DMS153 (cell line): ENCODE results near the gene SYNRG.
"Not testable (repeated sequence)": the region's sequence is repeated elsewhere in the genome, so short reads cannot be mapped to it uniquely, and the experiment has no call there.

Experiments used
- DNase-seq: peaks from one replicate; lab custom pipeline; 2025; lab: John Stamatoyannopoulos, UW

SYNRG gene, protein sequence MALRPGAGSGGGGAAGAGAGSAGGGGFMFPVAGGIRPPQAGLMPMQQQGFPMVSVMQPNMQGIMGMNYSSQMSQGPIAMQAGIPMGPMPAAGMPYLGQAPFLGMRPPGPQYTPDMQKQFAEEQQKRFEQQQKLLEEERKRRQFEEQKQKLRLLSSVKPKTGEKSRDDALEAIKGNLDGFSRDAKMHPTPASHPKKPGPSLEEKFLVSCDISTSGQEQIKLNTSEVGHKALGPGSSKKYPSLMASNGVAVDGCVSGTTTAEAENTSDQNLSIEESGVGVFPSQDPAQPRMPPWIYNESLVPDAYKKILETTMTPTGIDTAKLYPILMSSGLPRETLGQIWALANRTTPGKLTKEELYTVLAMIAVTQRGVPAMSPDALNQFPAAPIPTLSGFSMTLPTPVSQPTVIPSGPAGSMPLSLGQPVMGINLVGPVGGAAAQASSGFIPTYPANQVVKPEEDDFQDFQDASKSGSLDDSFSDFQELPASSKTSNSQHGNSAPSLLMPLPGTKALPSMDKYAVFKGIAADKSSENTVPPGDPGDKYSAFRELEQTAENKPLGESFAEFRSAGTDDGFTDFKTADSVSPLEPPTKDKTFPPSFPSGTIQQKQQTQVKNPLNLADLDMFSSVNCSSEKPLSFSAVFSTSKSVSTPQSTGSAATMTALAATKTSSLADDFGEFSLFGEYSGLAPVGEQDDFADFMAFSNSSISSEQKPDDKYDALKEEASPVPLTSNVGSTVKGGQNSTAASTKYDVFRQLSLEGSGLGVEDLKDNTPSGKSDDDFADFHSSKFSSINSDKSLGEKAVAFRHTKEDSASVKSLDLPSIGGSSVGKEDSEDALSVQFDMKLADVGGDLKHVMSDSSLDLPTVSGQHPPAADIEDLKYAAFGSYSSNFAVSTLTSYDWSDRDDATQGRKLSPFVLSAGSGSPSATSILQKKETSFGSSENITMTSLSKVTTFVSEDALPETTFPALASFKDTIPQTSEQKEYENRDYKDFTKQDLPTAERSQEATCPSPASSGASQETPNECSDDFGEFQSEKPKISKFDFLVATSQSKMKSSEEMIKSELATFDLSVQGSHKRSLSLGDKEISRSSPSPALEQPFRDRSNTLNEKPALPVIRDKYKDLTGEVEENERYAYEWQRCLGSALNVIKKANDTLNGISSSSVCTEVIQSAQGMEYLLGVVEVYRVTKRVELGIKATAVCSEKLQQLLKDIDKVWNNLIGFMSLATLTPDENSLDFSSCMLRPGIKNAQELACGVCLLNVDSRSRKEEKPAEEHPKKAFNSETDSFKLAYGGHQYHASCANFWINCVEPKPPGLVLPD (N-terminal part only)

GRCh38 chr17:37609170-37610040 is at the start of gene SYNRG:
SYNRG (minus strand) TSS chr17:37609418; CDS start chr17:37609355, 63 bp downstream.
- DNase-seq: peak; percentile 92

DNA sequence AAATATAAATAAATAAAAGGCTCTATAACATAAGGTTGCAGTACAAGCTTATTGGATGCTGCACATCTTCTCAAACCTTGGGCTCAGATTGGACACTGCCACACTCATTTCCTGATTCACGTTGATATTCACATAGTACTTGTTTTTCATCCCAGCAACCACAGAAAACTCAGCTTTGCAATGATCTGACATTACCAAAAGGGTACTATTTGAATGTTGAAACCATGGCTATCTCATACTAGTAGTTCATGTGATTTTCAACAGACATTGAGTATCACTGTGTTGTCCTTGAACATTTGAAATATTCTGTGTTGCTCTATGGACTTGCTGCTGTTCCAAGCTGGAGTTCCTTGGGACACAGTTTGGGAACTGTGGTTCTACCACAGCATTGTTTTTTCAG is 48.0 kb upstream of the SYNRG start:
- DNase-seq: no peak

DNA sequence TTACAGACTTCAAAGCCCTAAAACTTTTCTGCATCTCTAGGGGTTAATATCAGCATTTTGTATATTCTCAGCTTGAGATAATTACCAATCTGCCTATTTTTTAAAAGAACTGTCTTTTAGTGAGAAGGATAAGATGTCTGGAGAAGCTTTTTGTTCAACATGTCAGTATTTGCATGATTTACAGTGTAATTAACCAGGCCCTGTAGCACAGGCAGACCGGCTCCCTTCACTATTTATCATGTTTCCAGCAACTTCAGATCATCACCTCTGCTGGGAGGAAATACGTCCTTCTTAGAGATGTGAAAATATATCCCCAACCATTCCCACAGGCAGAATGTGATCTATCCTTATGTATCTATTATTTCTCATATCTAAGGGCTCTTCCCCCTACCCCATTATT is 42.6 kb upstream of the SYNRG start:
- DNase-seq: no peak

GRCh38 chr17:37650419-37651003 is 41.3 kb upstream of the SYNRG start:
- DNase-seq: peak; percentile 37

DNA sequence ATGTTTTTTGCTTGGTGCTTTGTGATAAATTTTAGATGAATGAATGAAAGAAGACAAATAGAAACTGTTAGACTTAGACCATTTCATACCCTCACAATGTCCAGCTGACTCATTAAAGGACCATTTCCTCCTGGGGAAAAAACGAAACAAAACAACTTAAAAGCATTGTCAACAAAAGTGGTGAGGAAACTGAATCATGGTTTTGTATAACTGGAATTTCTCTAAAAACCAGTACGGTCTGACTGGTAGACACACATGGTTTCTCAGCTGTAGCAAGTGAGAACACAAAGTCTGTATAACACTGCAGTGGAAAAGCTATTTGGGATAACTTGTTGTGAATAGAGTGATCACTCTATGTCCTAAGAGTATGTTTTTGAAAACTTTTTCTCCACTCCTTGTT is 39.3 kb upstream of the SYNRG start:
- no peak for DNase-seq

DNA sequence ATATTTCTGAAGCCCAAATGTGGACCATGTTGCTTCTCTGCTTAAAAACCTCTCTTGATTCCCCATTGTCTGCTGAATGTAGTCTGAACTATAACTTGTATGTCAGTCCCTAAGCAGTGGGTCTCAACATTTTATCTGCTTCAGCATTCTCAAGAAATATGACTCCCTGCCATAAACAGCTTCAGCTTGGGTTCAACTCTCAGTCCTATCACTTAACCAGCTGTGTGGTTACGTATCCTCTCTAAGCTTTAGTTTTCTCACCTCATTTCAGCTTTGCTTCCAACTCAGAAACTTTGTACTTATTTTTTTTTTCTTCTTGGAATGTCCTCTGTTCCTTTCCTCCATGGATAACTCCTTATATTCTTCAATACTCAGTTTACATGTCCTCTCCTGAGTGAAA is 38.6 kb upstream of the SYNRG start:
- no peak for DNase-seq

- DNase-seq: no peak
Measured at GRCh38 chr17:37643869-37644268, 34.7 kb upstream of the SYNRG start.

DNA sequence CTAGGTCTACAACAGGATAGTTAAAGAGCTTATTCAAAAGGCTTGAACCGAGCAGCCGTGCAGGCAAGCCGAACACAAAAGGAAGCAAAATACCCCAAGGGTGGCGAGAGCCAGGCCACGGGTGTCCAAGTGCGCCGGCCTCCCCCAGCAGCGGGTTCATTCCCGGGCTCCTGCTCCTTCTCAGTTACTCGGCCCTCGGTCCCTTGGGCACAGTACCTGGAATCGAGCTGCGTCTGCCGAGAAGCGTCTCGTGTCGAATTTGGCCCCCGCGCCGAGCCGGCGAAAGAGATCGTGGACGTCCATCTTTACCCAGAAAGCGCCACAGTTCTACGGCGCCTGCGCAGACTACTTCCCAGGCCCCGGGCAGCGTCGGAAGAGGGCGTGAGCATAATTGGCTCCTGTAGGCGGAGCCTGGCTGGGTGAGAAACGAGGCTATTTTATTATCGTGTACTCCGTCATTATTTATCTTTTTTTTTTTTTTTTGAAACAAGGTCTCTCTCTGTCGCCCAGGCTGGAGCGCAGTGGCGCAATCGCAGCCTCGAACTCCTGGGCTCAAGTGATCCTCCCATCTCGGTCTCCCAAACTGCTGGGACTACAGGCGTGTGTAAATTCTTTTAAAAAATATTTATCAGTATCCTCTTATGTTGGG is 34.0 kb upstream of the SYNRG start, which contains the start of gene DDX52:
TSS of gene DDX52 (minus strand) at position 329 of the 649 bp plus-strand sequence. CDS start at position 303, 26 bp downstream.
- peak; percentile 75 for DNase-seq

GRCh38 chr17:37642681-37643080 is 33.5 kb upstream of the SYNRG start:
- no peak for DNase-seq

- no peak for DNase-seq
Measured at GRCh38 chr17:37640015-37640414, 30.8 kb upstream of the SYNRG start.

- DNase-seq: no peak
Measured at GRCh38 chr17:37637956-37638355, 28.7 kb upstream of the SYNRG start.

DNA sequence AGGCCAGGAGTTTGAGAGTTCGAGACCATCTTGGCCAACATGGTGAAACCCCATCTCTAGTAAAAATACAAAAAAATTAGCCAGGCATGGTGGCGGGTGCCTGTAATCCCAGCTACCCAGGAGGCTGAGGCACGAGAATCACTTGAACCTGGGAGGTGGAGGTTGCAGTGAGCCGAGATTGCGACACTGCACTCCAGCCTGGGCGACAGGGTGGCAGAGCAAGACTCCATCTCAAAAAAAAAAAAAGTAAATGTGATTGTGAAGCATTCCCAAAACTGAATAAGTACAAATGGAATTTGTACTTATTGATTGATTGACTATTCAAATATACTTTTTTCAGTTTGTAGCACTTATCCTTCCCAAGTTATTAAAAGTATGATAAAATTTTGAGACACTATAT is 7.2 kb upstream of the SYNRG start:
- not testable (repeated sequence) for DNase-seq

GRCh38 chr17:37614823-37615222 is 5.6 kb upstream of the SYNRG start:
- DNase-seq: no peak

DNA sequence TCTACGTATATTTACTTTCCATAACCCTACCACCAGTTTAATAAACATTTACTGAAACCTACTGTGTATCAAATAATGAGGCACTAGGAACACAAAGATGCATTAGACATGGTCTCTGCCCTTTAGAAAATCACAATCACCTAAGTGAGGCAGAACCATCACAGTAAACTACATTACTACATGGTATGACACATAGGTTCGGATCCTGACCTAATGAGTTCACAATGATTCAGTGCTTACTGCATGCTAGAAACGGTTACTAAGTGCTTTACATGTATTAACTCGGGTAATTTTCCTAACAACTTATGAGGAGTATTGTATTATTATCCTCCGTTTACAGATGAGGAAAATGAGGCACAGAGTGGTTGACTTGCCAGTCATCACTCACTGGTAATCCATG is 5.2 kb upstream of the SYNRG start:
- no peak for DNase-seq

GRCh38 chr17:37610971-37611370 is 1.8 kb upstream of the SYNRG start:
- no peak for DNase-seq

DNA sequence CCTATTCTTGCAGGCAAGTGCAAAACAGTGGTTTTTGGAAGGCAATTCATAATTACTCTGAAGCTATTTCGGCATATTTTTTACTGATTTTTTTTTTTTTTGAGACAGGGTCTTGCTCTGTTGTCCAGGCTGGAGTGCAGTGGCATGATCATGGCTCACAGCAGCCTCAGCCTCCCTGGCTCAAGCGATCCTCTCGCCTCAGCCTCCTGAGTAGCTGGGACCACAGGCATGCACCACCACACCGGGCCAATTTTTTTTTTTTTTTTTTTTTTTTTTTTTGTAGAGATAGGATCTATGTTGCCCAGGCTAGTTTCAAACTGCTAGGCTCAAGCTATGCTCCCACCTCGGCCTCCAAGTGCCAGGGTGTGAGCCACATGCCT is 813 bp upstream of the SYNRG start:
- DNase-seq: not testable (repeated sequence)

DNA sequence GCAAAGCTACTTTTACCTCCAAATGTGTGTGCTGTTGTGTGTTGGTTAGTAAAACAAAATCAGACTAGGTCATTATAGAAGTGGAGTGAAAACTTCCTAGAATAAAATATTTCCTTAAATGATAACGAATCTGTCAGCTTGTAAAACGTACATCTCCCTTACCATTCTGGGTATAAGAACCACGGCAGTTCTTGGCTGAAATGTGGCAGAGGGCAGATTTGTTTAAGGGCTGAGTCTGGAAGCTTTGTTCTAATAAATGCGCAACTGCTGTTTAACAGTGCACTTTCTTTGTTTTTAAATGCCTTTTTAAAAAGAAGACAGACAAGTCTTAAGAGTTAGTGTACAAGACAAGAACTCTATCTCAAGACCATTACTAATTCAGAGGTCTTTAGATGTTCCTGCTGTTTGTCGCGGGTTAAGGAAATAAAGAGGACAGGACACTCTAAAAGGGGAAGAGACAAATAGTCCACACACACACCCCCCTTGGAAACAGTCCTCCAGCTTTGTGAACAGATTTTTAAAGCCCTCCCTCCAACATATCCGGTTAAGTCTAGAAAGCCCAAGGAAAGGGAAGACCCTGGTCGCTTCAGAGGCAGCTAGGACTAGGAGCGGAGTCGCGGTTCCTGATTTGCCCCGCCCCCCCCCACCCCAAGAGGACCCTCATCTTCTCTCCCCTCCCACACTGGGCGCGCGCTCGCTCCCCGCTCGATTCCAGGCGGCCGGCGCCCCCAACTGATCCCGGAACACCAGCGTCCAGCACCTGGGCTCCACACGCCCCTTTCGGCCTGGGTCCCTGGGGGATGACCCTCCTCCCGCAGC is 658 bp downstream of the SYNRG start:
- DNase-seq: no peak

DNA sequence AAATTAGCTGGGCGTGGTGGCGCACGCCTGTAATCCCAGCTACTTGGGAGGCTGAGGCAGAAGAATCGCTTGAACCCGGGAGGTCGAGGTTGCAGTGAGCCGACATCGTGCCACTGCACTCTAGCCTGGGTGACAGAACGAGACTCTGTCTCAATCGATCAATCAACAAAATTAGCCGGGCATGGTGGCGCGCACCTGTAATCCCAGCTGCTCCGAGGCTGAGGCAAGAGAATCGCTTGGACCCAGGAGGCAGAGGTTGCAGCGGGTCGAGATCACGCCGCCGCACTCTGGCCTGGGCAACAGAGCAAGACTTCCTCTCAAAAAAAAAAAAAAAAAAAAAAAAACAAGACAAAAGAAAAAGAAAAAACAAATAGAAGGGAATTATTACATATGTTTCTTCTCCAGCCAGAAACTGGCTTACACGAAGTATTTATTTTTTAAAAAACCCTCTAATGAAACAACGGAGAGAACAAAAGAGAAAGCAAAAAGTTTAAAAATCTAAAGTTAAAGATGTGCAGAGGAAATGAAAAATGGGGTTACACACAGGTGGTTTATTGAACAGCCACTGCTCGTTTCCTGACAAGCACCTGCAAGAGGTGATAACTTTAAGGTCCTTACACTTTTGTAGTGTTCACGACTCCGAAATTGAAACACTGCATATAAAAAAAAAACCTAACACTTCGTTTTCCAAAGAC is 1.4 kb downstream of the SYNRG start:
- DNase-seq: no peak
